Muscle layer of duodenum (tissue), 2 donors: ENCODE results near the gene AHRR.
"Not testable (repeated sequence)": the region's sequence is repeated elsewhere in the genome, so short reads cannot be mapped to it uniquely, and the experiment has no call there.

Experiments used
- H3K27ac ChIP-seq: one replicate; pipeline ENCODE4 v1.7.0; 2013; ENCODE audit warnings: mild to moderate bottlenecking, low read length
- H3K27me3 ChIP-seq: one replicate; pipeline ENCODE4 v1.7.0; 2013; ENCODE audit warnings: low read depth, mild to moderate bottlenecking, control low read depth, low read length
- H3K36me3 ChIP-seq, 2 donors: one replicate each; pipeline ENCODE4 v1.7.0; 2013; ENCODE audit warnings: low read length in 2 of 2, control low read depth in 1 of 2, mild to moderate bottlenecking in 1 of 2; ENCODE audit not compliant: insufficient read depth in 2 of 2, control insufficient read depth in 1 of 2
- H3K4me1 ChIP-seq, 2 donors: one replicate each; pipeline ENCODE4 v1.7.0; 2013; ENCODE audit warnings: low read length in 2 of 2, mild to moderate bottlenecking in 2 of 2, control low read depth in 1 of 2, moderate library complexity in 1 of 2; ENCODE audit not compliant: insufficient read depth in 2 of 2, control insufficient read depth in 1 of 2
- H3K4me3 ChIP-seq, 2 donors: one replicate each; pipeline ENCODE4 v1.7.0; 2013; ENCODE audit warnings: low read length in 2 of 2, low read depth in 1 of 2, mild to moderate bottlenecking in 1 of 2
- H3K9me3 ChIP-seq, 2 donors: one replicate each; pipeline ENCODE4 v1.7.0; 2013; ENCODE audit warnings: low read length in 2 of 2, control low read depth in 1 of 2, mild to moderate bottlenecking in 1 of 2; ENCODE audit not compliant: control insufficient read depth in 1 of 2
- donor health status: healthy.

Gene AHRR

DNA sequence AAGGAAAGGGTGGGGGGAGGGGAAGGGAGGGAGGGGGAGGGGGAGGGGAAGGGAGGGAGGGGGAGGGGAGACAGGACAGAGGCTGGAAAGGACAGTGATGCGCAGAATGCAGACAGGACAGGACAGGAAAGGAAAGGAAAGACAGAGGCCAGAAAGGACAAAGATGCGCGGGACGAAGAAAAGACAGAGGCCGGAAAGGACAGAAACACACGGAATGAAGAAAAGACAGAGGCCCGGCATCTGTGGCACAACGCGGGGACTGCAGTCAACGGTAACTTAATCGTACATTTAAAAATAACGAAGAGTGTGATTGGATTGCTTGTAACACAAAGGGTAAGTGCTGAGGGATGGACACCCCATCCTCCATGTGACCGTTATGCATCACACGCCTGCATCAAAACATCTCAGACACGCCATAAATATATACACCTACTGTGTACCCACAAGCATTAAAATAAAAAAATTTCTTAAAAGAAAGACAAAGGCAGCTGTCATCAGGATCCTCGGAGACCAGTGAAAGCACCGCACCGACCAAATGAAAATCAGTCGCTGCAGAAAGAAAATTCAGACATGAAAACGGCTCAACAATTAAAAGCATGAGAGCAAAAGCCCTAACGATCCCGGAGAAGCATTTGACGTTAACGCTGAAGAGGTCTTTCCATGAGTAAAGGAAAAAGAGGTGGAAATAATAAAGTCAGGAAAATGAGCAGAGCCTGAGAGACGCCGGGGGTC, 68.5 kb downstream of the AHRR start:
- Histone ChIP-seq H3K9me3 (peaks cover 0 to 6% of the 10 kb centered on the region in 2 donors), H3K27ac (no peak overlapping the region), H3K4me3 (no peak overlapping the region), H3K4me1 (no peaks in the 10 kb centered on the region), H3K36me3 (no peaks in the 10 kb centered on the region), H3K27me3 (no peaks in the 10 kb centered on the region)

DNA sequence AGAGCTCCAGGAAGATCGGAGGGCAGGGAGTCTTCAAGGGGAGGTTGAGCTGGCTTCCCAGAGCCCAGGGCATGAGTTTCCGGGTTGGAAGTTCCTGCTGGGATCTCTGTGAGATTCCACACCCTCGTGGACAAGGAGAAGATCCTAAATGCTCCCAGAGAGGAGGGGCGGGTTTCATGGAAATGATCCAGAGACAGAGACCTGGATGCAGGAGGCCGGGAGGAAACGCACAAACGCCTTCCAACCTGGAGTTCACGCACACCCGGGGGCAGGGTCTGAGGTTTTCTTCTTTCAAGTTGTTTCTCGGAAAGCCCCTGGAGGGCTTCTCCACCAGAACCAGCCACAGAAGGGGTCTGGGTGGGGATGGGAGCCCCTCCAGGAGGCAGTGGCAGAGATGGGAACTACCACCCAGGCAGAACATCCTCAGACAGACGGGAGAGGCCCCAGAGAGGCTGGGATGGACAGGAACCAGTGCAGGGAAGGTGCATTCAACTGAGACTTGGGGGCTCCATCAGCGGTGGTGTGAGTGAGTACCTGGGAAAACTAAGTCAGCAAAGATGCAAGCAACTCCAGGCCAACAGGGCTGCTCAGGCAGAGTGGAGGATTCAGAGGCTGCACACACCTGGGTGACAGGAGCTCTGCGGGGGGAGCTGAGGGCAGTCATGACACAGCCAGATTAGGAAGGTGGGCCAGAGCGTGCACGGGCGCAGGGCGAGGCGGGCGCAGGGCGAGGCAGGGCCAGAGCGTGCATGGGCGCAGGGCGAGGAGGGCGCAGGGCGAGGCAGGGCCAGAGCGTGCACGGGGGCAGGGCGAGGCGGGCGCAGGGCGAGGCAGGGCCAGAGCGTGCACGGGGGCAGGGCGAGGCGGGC, 69.3 kb downstream of the AHRR start:
- H3K27ac ChIP-seq = no peak overlapping the region
- H3K9me3 ChIP-seq = no peaks in the 10 kb centered on the region
- no peaks in the 10 kb centered on the region for H3K36me3 ChIP-seq

DNA sequence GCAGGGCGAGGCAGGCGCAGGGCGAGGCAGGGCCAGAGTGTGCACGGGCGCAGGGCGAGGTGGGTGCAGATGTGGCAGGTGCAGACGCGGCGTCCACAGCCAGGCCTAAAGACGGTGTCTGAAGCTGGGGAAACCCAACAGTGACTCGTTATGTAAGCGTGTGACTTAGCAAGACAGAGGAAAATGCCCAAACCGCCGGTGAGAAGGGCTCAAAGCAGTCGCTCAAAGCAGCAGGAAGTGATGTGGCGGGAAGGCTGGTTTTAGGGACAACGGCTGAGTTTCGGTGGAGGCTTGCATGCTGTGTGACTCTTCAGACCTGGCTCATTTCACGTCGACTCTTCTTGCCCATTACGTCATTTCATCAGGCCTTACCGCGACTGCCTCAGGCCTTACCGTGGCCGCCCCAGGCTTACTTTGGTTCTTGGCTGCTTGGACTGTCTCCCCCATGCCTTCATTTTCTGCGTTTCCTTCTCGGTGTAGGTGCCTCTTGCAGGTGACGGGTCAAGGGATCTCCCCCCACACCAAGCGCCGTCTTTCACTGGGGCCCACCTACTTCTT, 71.0 kb downstream of the AHRR start:
- no peak overlapping the region for H3K27ac ChIP-seq
- no peaks in the 10 kb centered on the region for H3K36me3 ChIP-seq
- H3K4me1 ChIP-seq = no peaks in the 10 kb centered on the region
- H3K27me3 ChIP-seq = no peaks in the 10 kb centered on the region
- H3K4me3 ChIP-seq = no peak overlapping the region
- H3K9me3 ChIP-seq = no peaks in the 10 kb centered on the region

More for the DNA sequence above, 69.3 kb downstream of the AHRR start:
- H3K27me3 ChIP-seq = no peaks in the 10 kb centered on the region
- no peak overlapping the region for H3K4me3 ChIP-seq
- no peaks in the 10 kb centered on the region for H3K4me1 ChIP-seq

DNA sequence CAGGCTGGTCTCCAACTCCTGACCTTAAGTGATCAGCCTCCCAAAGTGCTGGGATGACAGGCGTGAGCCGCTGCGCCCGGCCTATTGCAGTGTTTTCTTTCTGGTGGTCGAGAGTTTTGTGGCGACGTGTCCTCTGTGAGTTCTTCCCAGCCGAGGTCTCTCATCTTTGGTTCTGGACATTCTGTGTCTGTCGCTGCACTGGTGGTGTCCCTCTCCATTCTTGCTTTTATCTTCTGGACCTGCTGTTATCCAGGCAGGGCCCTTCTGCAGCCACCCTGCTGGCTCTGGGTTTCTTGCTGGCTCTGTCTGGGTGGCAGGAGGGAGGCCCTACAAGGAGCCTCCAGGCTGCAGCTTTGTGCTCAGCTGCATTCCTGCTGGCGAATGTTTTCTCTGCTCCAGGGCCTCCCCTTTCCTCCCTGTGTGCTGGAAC, 72.3 kb downstream of the AHRR start:
- no peaks in the 10 kb centered on the region for H3K36me3 ChIP-seq
- no peaks in the 10 kb centered on the region for H3K9me3 ChIP-seq
- no peak overlapping the region for H3K27ac ChIP-seq
- no peaks in the 10 kb centered on the region for H3K27me3 ChIP-seq
- H3K4me1 ChIP-seq = no peaks in the 10 kb centered on the region
- no peak overlapping the region for H3K4me3 ChIP-seq

DNA sequence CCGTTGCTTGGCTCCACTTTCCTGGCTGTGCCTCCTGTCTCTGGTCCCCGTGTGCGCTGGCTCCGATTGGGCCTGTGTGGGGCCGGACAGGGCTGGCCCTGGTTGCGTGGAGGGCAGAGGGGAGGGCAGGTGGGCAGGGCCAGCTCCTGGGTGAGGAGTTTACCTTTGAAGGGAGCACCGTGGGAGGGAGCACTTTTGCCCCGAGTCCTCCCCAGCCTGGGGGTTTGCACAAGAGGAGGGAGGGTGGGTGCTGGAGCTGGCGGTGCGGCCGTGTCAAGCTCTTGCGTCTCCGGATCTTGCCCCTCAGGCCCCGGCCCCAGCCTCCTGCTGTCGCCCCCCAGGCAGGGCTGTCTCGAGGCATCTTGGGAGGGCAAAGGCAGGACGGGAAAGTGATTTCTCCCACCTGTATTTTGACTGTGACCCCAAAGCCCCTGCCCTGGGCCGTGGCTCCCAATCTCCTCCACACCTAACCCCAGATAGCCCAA, 73.2 kb downstream of the AHRR start:
- Histone ChIP-seq H3K36me3 (no peaks in the 10 kb centered on the region), H3K27ac (no peak overlapping the region), H3K4me1 (no peaks in the 10 kb centered on the region), H3K9me3 (no peaks in the 10 kb centered on the region), H3K27me3 (no peaks in the 10 kb centered on the region), H3K4me3 (no peak overlapping the region)

DNA sequence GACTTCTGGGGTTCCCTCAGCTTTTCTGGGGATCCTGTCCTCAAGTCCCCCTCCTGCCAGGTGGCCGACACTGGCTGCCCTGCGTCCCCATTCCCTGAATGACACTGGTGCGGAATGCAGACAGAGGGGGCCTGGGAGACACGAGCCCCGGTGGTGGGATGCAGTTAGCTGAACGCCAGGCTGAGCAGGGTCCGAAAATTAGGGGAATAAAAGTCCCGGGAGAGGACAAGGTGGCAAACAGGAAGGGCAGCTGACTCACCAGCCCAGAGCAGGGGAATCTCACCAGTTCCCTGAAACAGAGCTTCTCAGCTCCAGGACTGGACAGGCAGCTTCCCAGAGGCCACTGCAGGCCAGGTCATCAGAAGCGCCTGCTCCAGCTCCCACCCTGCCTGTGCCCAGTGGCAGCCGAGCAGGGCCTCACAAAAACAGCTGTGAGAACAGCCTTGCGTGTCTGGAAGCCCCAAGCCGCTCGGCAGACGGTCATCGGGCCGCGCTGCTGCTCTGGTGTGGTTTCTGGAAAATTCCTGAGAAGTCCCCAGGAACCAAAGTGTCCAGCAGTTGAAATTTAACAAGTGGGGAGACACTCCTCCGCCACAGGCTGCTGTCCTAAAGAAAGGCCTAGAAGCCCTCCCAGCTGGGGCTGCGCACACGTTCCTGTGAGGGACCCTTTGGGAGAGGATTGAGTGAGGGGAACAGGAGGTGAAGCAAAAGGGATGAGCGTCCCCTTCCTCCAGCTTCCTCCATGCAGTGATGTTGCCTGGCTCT, 73.8 kb downstream of the AHRR start:
- no peak overlapping the region for H3K4me3 ChIP-seq
- H3K9me3 ChIP-seq = no peaks in the 10 kb centered on the region
- H3K27me3 ChIP-seq = no peaks in the 10 kb centered on the region
- H3K4me1 ChIP-seq = no peaks in the 10 kb centered on the region
- peaks cover 0 to 3% of the 10 kb centered on the region in 2 donors for H3K36me3 ChIP-seq
- no peak overlapping the region for H3K27ac ChIP-seq

DNA sequence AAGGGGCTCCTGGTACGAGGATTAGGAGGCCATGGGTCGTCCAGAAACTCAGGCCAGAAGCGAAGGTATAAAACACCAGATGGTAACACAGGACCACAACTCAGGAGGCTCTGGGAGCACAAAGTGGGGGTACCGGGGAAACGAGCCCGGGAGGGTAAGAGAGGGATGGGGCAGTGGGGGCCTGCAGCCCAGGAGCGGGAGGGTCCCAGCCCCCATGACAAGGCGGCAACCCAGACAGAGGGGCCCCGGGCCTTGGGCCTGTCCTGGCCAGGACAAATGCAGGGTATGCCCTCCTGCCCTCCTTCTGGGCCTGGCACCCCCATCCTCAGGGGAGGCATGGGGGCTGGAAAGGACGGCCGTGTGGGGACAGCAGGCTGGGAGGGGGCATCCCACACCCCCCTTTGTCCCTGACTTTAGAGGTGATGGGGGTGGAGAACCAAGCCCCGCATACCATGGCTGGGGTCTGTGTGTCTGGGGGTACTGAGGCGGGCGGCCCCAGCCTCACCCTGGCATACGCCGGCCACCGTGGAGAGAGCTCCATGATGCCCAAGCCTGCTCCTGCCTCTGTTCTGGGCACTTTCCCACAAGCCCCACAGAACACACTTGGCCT, 74.5 kb downstream of the AHRR start:
- H3K27me3 ChIP-seq = no peaks in the 10 kb centered on the region
- H3K9me3 ChIP-seq = no peaks in the 10 kb centered on the region
- no peak overlapping the region for H3K27ac ChIP-seq
- H3K4me1 ChIP-seq = no peaks in the 10 kb centered on the region
- H3K4me3 ChIP-seq = no peak overlapping the region
- H3K36me3 ChIP-seq = peaks cover 0 to 3% of the 10 kb centered on the region in 2 donors

DNA sequence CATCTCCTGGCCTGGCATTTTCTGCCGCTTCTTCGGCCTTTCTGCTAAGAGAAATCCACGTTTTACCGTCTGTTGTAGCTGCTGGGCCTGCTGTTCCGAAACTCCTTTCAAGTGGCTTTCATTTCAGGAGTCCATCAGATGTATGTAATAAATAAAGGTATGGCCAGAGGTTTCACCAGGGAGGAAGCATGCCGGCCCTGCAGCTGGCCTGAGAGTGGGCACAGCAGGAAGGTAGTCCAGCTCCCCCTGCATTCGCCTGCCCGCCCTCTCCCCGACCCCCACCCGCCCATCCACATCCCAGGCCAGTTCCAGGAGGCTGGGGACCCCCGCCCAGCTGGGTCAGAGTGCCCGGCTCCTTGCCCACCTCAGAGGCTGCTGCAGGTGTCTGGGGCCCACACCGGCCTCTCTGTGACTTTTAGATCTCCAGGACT, 75.0 kb downstream of the AHRR start:
- no peak overlapping the region for H3K27ac ChIP-seq
- no peaks in the 10 kb centered on the region for H3K27me3 ChIP-seq
- peaks cover 0 to 3% of the 10 kb centered on the region in 2 donors for H3K36me3 ChIP-seq
- H3K9me3 ChIP-seq = no peaks in the 10 kb centered on the region
- H3K4me3 ChIP-seq = no peak overlapping the region
- H3K4me1 ChIP-seq = no peaks in the 10 kb centered on the region

DNA sequence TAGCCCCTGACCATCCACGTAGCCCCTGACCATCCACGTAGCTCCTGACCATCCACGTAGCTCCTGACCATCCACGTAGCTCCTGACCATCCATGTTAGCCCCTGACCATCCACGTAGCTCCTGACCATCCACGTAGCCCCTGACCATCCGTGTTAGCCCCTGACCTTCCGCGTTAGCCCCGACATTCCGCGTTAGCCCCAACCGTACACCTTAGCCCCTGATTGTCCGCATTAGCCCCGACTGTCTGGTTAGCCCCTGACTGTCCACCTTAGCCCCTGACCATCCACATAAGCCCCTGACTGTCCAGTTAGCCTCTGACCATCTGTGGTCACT, 76.6 kb downstream of the AHRR start:
- H3K36me3 ChIP-seq, H3K27ac ChIP-seq, H3K4me3 ChIP-seq, H3K9me3 ChIP-seq, H3K4me1 ChIP-seq, H3K27me3 ChIP-seq: not testable (repeated sequence)

DNA sequence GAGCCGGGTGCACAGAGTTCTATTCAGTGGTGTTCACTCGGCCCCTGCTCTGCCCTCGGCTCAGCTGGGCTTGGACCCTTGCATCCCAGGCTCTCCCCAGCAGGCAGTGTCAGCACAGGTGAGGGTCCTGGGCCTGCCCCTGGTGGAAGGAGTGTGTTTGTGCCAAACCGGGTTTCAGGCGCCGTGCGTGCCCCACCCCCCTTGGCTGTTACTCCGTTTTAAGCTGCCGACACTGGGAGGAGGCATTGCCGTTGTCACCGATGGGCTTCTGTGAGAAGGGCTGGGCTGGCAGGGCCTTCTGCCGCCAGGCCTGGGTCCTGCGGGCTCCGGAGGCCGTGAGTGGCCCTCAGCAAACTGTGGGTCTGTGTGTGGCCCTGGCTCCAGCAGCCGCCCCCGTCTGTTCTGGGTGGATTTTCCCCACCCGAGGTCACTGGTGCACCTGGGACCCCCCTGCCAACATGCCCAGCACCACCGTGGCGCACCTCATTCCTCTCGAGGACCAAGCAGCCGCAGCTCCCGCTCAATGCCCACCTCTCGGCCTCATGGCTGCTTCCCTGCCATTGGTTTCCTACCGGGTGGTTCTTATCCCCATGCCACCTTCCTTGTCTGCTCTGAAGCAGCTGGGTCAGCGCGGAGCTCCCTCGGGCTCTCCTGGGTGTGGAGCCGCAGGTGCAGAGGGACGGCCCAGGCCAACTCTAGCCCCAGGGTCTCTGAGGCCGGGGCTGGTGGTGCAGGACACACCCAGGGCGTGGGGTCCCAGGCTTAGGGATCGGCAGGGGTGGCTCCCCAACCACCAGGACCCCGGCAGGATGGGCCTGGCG, 77.2 kb downstream of the AHRR start:
- Histone ChIP-seq H3K36me3 (peaks cover 0 to 3% of the 10 kb centered on the region in 2 donors), H3K4me3 (no peak overlapping the region), H3K4me1 (no peaks in the 10 kb centered on the region), H3K27me3 (no peaks in the 10 kb centered on the region), H3K9me3 (no peaks in the 10 kb centered on the region), H3K27ac (no peak overlapping the region)
